HG02884 (cell line): ENCODE measurements around the gene RS1.

Experiments
- ATAC-seq: cut with Tn5 transposase; IDR thresholded peaks from one replicate; pipeline ENCODE4 v1.9.1; 2021; ENCODE audit warnings: mild to moderate bottlenecking, moderate library complexity; ENCODE audit not compliant: unreplicated experiment

RS1 gene

DNA sequence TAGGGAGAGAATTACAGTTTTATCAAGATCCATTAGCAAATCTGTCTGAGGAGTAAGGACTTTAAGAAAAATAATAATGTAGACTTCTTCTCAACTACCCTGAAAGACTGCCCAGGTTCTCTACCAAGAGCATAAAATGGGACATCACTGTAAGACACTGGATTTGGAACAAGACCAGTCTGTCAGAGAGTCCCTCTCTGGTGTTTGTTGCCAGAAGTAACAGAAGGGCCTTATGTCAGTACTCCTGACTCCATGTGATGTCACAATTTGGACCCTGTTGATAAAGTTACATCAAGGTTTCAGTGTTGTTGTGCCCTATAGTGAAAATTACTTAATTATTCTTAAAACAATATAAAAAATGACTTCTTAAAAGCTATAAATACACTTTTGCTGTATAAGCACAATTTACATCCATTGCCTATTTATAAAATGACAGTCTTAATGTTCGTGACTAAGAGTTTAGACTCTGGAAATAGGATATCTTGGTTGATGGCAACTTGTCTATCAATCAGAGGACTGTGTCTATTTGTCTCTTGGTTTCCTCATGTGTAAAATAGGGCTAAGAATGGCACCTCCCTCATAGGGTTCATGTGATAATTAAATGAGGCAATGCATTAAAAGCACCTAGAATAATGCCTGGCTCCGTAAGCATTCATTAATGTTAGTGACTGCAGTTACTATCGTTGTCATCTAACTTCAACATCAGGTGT lies 57.8 kb downstream of the RS1 start:
- no peak for ATAC-seq

- ATAC-seq = no peak
Measured at GRCh38 chrX:18607966-18608365, 63.9 kb downstream of the RS1 start.

DNA sequence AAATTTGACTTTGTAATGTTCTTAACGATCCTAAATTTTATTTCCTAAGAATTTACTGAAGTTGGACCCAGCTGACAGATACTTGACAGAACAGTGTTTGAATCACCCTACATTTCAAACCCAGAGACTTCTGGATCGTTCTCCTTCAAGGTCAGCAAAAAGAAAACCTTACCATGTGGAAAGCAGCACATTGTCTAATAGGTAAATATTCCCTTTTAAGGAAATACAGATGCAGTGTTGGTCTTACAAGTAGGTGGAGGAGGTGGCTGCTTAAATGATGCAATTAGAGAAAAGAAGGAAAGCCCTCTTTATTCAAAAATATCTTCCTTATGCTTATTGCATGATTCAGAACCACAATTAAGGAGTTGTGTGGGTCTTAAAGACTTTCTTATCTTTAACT lies 73.5 kb downstream of the RS1 start:
- no peak for ATAC-seq

- no peak for ATAC-seq
Measured at GRCh38 chrX:18596096-18596495, 75.8 kb downstream of the RS1 start.

DNA sequence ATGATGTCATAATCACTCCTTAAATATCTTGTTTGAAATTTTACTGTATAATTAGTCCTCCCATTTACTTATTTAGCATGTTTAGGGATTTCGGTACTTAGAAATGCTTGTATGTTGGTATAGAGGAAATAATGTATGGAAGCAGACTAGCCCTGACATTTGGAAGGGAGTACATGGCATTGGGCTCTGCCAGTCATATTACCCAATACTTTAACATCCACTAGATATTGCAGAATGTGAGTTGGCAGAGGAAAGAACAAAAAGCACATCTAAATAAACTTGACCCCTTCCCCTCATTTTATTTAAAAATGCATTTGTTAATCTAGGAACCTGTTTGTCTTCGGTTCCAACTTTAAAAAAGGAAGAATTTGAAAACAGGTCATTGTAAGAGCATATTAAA lies 77.8 kb downstream of the RS1 start:
- no peak for ATAC-seq

DNA sequence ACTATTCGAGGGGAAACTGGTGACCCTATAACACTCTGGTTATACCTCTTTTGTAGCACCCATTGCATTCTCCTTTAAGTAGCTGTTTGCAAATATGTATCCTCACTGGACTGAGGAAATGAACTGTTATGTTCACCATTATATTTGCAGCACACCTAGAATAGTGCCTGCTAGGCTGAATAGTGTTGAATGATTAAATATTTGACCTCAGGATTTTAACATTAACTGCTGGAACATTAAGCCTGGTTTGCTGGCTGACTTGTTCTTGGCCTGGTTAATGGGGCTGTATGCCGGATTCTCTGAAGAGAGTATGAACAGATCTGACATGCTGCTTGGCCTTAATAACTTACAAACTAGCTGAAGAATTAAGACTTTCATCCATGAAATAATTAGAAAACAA lies 80.1 kb downstream of the RS1 start:
- ATAC-seq = no peak
